Measurements from ENCODE around the gene MATCAP1. TPM values are rescaled to one million over a fixed set of nuclear protein-coding genes. Genes with fewer than 3 reads are reported as not detected.

MATCAP1 gene
- total and polyA plus RNA-seq, 2 donors (not counting 1 experiment from before 2014, with no cell fraction given): 16.6 to 28.4 TPM

- DNase-seq (ENCODE audit: low read depth in 2 of 2): peak; percentile 80 to 89
- Histone ChIP-seq H3K36me3 (ENCODE audit: control insufficient read depth, insufficient read depth, low read length) (peaks cover 2% of the 10 kb centered on the region), H3K27ac (ENCODE audit: insufficient read depth, low read length) (peak within 1 kb of the TSS; percentile 76), H3K9me3 (ENCODE audit: control insufficient read depth, insufficient read depth, low read depth, low read length) (no peaks in the 10 kb centered on the region), H3K79me2 (ENCODE audit: control insufficient read depth, insufficient read depth, low read length) (no peaks in the 10 kb centered on the region), H4K20me1 (ENCODE audit: control insufficient read depth, extremely low read depth, insufficient read depth, low read length) (no peaks in the 10 kb centered on the region), H3K4me3 (replicated peaks in 1 of 4; ENCODE audit: control extremely low read depth in 1 of 4, insufficient read depth in 1 of 4, low read depth in 3 of 4, low read length in 4 of 4) (peak within 1 kb of the TSS; percentile 20 to 55 (median 43)), H3K4me1 (ENCODE audit: control insufficient read depth, extremely low read depth, insufficient read depth, low read length) (peaks cover 15% of the 10 kb centered on the region), H3K27me3 (ENCODE audit: control insufficient read depth, insufficient read depth, low read length) (no peaks in the 10 kb centered on the region), H3K9ac (ENCODE audit: insufficient read depth, low read length) (peak within 1 kb of the TSS; percentile 63), H3K4me2 (ENCODE audit: extremely low read depth, insufficient read depth, low read length) (peak within 1 kb of the TSS; percentile 80), H2AFZ (ENCODE audit: low read length) (peak within 1 kb of the TSS; percentile 13)
- TF ChIP-seq, protein P1, sequence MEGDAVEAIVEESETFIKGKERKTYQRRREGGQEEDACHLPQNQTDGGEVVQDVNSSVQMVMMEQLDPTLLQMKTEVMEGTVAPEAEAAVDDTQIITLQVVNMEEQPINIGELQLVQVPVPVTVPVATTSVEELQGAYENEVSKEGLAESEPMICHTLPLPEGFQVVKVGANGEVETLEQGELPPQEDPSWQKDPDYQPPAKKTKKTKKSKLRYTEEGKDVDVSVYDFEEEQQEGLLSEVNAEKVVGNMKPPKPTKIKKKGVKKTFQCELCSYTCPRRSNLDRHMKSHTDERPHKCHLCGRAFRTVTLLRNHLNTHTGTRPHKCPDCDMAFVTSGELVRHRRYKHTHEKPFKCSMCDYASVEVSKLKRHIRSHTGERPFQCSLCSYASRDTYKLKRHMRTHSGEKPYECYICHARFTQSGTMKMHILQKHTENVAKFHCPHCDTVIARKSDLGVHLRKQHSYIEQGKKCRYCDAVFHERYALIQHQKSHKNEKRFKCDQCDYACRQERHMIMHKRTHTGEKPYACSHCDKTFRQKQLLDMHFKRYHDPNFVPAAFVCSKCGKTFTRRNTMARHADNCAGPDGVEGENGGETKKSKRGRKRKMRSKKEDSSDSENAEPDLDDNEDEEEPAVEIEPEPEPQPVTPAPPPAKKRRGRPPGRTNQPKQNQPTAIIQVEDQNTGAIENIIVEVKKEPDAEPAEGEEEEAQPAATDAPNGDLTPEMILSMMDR (conservative IDR thresholded peaks at IDR 0.05 in 1 of 2, IDR thresholded peaks at IDR 0.05 in 1 of 2; ENCODE audit: low read depth in 1 of 2, low read length in 2 of 2): no peak
- TF ChIP-seq EZH2 (IDR thresholded peaks at IDR 0.05; ENCODE audit: low read length, missing control alignments): no peak
Measured at GRCh38 chr16:67170168-67170948, 13.4 kb downstream of the MATCAP1 start, which contains the start of gene NOL3. Gene NOL3, plus strand, starts transcription at chr16:67170538.

DNA sequence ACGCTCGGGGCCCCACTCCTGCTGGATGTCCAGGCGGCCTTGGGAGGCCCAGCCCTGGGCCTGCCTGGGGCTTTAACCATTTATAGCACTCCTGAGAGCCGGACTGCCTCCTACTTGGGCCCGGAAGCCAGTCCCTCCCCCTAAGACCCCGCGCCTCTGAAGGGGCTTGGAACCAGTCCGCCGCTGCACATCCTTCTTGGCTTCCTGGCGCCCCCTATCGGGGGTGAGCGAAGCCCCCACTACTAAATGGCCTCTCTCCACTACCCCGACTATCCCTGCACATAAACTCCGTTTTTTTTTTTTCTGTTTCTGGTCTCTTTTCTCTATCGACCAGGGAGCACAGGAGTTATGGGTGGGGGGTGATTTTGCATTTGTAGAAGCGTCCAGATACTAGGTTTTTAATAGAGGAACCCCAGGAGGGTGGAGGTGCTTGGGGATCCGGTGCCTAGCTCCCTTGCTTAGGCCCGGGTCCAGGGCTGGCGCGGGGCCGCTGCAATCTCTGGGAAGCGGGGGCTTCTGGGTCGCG is 14.1 kb downstream of the MATCAP1 start:
- peaks cover 15% of the 10 kb centered on the region for H3K4me1 ChIP-seq (ENCODE audit: control insufficient read depth, extremely low read depth, insufficient read depth, low read length)
- no peaks in the 10 kb centered on the region for H4K20me1 ChIP-seq (ENCODE audit: control insufficient read depth, extremely low read depth, insufficient read depth, low read length)
- peak overlapping the region; percentile 52 for H3K27ac ChIP-seq (ENCODE audit: insufficient read depth, low read length)
- no peaks in the 10 kb centered on the region for H3K27me3 ChIP-seq (ENCODE audit: control insufficient read depth, insufficient read depth, low read length)
- peak in 1 of 2 donors; percentile 17 for DNase-seq (ENCODE audit: low read depth in 2 of 2)
- no peaks in the 10 kb centered on the region for H3K36me3 ChIP-seq (ENCODE audit: control insufficient read depth, insufficient read depth, low read length)
- no peak overlapping the region for H2AFZ ChIP-seq (ENCODE audit: low read length)
- peak overlapping the region; percentile 16 for H3K9ac ChIP-seq (ENCODE audit: insufficient read depth, low read length)
- no peaks in the 10 kb centered on the region for H3K79me2 ChIP-seq (ENCODE audit: control insufficient read depth, insufficient read depth, low read length)
- H3K9me3 ChIP-seq (ENCODE audit: control insufficient read depth, insufficient read depth, low read depth, low read length): no peaks in the 10 kb centered on the region
- H3K4me2 ChIP-seq (ENCODE audit: extremely low read depth, insufficient read depth, low read length): peak overlapping the region; percentile 80
- TF ChIP-seq, protein P1 (conservative IDR thresholded peaks at IDR 0.05 in 1 of 2, IDR thresholded peaks at IDR 0.05 in 1 of 2; ENCODE audit: low read depth in 1 of 2, low read length in 2 of 2): peak; percentile 52 to 66
- TF ChIP-seq EZH2 (IDR thresholded peaks at IDR 0.05; ENCODE audit: low read length, missing control alignments): no peak
- H3K4me3 ChIP-seq (replicated peaks in 1 of 4; ENCODE audit: control extremely low read depth in 1 of 4, insufficient read depth in 1 of 4, low read depth in 3 of 4, low read length in 4 of 4): peak overlapping the region in 3 of 4 experiments; percentile 16 to 55 (median 26)

GRCh38 chr16:67169011-67169451 is 14.7 kb downstream of the MATCAP1 start:
- Histone ChIP-seq H2AFZ (ENCODE audit: low read length) (no peak overlapping the region), H3K36me3 (ENCODE audit: control insufficient read depth, insufficient read depth, low read length) (no peaks in the 10 kb centered on the region), H3K9ac (ENCODE audit: insufficient read depth, low read length) (no peak overlapping the region), H3K79me2 (ENCODE audit: control insufficient read depth, insufficient read depth, low read length) (no peaks in the 10 kb centered on the region), H4K20me1 (ENCODE audit: control insufficient read depth, extremely low read depth, insufficient read depth, low read length) (no peaks in the 10 kb centered on the region), H3K4me2 (ENCODE audit: extremely low read depth, insufficient read depth, low read length) (no peak overlapping the region), H3K27me3 (ENCODE audit: control insufficient read depth, insufficient read depth, low read length) (no peaks in the 10 kb centered on the region), H3K4me1 (ENCODE audit: control insufficient read depth, extremely low read depth, insufficient read depth, low read length) (peaks cover 15% of the 10 kb centered on the region), H3K4me3 (replicated peaks in 1 of 4; ENCODE audit: control extremely low read depth in 1 of 4, insufficient read depth in 1 of 4, low read depth in 3 of 4, low read length in 4 of 4) (no peak overlapping the region), H3K9me3 (ENCODE audit: control insufficient read depth, insufficient read depth, low read depth, low read length) (no peaks in the 10 kb centered on the region), H3K27ac (ENCODE audit: insufficient read depth, low read length) (no peak overlapping the region)
- DNase-seq (ENCODE audit: low read depth in 2 of 2): no peak
- no peak for TF ChIP-seq EZH2 (IDR thresholded peaks at IDR 0.05; ENCODE audit: low read length, missing control alignments)
- TF ChIP-seq, protein P1 (conservative IDR thresholded peaks at IDR 0.05 in 1 of 2, IDR thresholded peaks at IDR 0.05 in 1 of 2; ENCODE audit: low read depth in 1 of 2, low read length in 2 of 2): no peak

All from fibroblast of lung (primary cell).